Kidney epithelial cell (primary cell): Measurements from ENCODE around the gene PNPLA6. TPM values are rescaled to one million over a fixed set of nuclear protein-coding genes. Genes with fewer than 3 reads are reported as not detected.

Source experiments
- DNase-seq: peaks from one replicate; pipeline ENCODE4 v3.0.0-alpha.2; 2010; ENCODE audit warnings: low read depth
- H3K27me3 ChIP-seq: 2 replicates; pipeline ENCODE4 v1.6.0; 2011; ENCODE audit warnings: low read length; ENCODE audit not compliant: control insufficient read depth, insufficient read depth
- H3K36me3 ChIP-seq: 2 replicates; pipeline ENCODE4 v1.5.1; 2011; ENCODE audit warnings: low read length; ENCODE audit not compliant: control insufficient read depth, insufficient read depth
- H3K4me3 ChIP-seq: 2 replicates; pipeline ENCODE4 v1.5.1; 2011; ENCODE audit warnings: low read depth, mild to moderate bottlenecking, control low read depth, low read length
- total RNA-seq: library from RNA; depleted of rRNA; stranded (reverse); fragments of >200 nt; gene quantifications from 2 replicates; pipeline ENCODE4 v1.2.3, GENCODE V29; 2015
- TF ChIP-seq, protein P1 (sequence below): IDR thresholded peaks from 2 replicates; pipeline ENCODE4 v1.5.1; 2011; ENCODE audit warnings: mild to moderate bottlenecking, moderate library complexity, low read length, control low read depth, inconsistent platforms; ENCODE audit not compliant: insufficient read depth, poor library complexity, severe bottlenecking

The PNPLA6 gene
- total RNA-seq, 1 donor from 2014 or later = 134 TPM

DNA sequence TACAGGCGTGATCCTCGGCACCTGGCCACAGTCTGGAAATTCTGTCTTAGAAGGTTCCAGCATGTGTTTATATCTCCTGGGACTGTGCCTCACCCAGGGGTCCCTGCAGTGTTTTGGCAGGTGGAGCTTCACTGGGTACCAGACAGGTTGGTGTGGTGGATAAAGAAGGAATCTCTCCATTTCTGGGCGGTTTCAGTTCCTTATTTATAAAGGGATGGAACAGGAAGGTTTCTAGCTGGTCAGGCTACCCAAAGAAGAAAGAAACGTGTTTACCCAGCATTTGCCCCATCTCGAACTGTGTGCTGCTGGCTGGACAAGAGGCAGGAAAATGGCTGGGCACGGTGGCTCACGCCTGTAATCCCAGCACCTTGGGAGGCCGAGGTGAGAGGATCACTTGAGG lies 9.8 kb downstream of the PNPLA6 start:
- DNase-seq = no peak
- Histone ChIP-seq H3K4me3 (no peak overlapping the region), H3K36me3 (peaks cover 9% of the 10 kb centered on the region), H3K27me3 (no peaks in the 10 kb centered on the region)
- TF ChIP-seq, protein P1, sequence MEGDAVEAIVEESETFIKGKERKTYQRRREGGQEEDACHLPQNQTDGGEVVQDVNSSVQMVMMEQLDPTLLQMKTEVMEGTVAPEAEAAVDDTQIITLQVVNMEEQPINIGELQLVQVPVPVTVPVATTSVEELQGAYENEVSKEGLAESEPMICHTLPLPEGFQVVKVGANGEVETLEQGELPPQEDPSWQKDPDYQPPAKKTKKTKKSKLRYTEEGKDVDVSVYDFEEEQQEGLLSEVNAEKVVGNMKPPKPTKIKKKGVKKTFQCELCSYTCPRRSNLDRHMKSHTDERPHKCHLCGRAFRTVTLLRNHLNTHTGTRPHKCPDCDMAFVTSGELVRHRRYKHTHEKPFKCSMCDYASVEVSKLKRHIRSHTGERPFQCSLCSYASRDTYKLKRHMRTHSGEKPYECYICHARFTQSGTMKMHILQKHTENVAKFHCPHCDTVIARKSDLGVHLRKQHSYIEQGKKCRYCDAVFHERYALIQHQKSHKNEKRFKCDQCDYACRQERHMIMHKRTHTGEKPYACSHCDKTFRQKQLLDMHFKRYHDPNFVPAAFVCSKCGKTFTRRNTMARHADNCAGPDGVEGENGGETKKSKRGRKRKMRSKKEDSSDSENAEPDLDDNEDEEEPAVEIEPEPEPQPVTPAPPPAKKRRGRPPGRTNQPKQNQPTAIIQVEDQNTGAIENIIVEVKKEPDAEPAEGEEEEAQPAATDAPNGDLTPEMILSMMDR = no peak

GRCh38 chr19:7545904-7546303 lies 10.4 kb downstream of the PNPLA6 start:
- DNase-seq = no peak
- TF ChIP-seq, protein P1 = no peak
- Histone ChIP-seq H3K36me3 (peaks cover 8% of the 10 kb centered on the region), H3K27me3 (no peaks in the 10 kb centered on the region), H3K4me3 (no peak overlapping the region)

- H3K4me3 ChIP-seq = no peak overlapping the region
- TF ChIP-seq, protein P1 = no peak
- H3K36me3 ChIP-seq = peaks cover 6% of the 10 kb centered on the region
Measured at GRCh38 chr19:7547159-7547558, 11.6 kb downstream of the PNPLA6 start.

GRCh38 chr19:7549429-7550148 lies 14.1 kb downstream of the PNPLA6 start:
- TF ChIP-seq, protein P1 = no peak
- Histone ChIP-seq H3K36me3 (no peaks in the 10 kb centered on the region), H3K27me3 (no peaks in the 10 kb centered on the region), H3K4me3 (no peak overlapping the region)
- no peak for DNase-seq

More at GRCh38 chr19:7547159-7547558, 11.6 kb downstream of the PNPLA6 start:
- DNase-seq = no peak
- no peaks in the 10 kb centered on the region for H3K27me3 ChIP-seq

GRCh38 chr19:7550169-7550770 lies 14.8 kb downstream of the PNPLA6 start:
- no peak for DNase-seq
- H3K4me3 ChIP-seq = no peak overlapping the region
- H3K27me3 ChIP-seq = no peaks in the 10 kb centered on the region
- H3K36me3 ChIP-seq = no peaks in the 10 kb centered on the region
- TF ChIP-seq, protein P1 = no peak
